GM20431 (cell line): ENCODE data around the gene RABIF.
"Not testable (repeated sequence)": the region's sequence is repeated elsewhere in the genome, so short reads cannot be mapped to it uniquely, and the experiment has no call there.

Source experiments
- in situ Hi-C: fragments of 300-500 bp; cut with MseI, MboI; formaldehyde crosslinking; loops from one replicate; pipeline ENCODE4 v1.15.0; 2020; ENCODE audit warnings: low sequenced_read_pairs; ENCODE audit not compliant: unreplicated experiment

RABIF gene

GRCh38 chr1:202888531-202889360 lies at the start of gene RABIF:
Gene RABIF, minus strand, starts transcription at chr1:202889149. Its CDS starts 51 bp downstream, at chr1:202889098.
- in situ Hi-C loops: no loop called here

DNA sequence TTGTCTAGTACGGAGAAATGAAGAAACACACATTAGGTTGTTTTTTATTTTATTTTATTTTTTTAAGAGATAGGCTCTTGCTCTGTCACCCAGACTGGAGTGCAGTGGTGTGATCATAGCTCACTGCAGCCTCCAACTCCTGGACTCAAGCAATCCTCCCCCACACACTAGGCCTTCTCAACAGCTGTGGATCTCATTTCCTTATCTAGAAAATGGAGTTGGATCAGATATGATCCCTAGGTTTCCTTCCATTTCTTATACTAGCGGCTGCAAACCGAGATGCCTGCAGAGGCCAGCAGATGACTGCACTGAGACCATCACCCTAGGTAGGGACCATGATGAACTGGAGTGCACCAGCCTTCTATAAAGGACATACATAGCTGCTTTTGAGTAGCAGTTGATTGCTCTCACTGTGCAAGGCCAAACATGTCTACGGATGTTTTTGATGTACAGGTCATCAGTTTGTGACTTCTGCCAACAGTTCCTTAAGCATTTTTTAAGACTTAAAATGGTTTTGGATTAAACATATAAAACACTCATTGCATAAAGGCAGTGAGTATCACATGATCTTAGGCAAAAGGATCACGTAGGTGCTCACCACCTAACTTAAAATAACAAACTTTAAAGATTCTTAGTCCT lies 49.5 kb upstream of the RABIF start:
- in situ Hi-C loops: no loop called here

- in situ Hi-C loops: not testable (repeated sequence)
Measured at GRCh38 chr1:202936409-202936808, 47.5 kb upstream of the RABIF start.

DNA sequence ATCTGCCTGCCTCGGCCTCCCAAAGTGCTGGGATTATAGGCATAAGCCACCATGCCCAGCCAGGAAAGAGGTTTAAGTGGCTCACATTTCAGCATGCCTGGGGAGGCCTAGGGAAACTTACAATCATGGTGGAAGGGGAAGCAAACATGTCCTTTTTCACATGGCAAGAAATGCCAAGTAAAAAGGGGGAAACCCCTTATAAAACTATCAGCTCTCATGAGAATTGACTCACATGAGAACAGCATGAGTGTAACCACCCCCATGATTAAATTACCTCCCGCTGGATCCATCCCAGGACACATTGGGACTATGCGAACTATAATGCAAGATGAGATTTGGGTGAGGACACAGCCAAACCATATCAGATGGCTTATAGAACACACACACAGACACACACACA lies 46.9 kb upstream of the RABIF start:
- in situ Hi-C loops: no loop called here

- in situ Hi-C loops: no loop called here
Measured at GRCh38 chr1:202934755-202935154, 45.8 kb upstream of the RABIF start.

- in situ Hi-C loops: no loop called here
Measured at GRCh38 chr1:202932476-202932875, 43.5 kb upstream of the RABIF start.

DNA sequence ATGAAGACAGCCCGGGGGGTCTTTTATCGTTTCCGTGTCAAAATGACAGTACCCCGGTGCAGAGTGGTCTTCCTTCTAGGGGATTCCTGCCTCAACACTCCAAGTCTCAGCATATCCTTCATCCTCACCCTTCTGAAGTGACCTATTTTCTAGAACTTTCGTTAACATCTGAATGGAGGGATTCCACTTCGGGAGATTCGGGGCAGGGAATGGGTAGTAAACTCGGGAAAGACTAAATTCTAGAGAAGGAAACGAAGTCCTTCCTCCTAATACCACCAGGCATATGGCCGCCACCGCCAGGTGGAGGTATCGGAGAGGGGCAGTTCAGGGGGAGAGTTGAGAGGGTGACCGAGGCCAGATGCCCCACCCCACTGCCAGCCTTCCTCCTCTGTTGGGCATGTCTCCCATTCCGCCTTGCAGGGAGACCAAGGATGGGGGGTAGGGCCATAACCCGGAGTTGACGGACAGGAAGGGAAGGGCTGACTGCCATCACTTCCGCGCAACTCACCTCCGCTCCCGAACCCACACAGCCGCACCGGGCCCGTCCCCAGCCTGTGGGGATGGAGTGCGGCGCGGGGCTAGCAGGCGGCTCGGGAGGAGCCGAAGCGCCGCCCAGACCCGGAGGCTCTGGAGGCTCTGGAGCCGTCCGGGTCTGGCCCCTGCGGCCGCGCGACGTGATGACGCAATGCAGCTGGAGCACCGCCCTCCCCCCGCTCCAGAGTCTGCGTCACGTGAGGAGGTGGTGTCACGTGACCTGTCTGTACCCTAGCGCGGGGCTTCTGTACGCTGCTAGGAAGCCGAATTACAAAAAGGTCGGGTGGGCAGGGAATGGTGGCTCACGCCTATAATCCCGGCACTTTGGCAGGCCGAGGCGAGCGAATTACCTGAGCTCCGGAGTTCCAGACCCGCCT lies 37.9 kb upstream of the RABIF start, which contains the start of gene KLHL12:
KLHL12 (minus strand) TSS at position 654 of the 911 bp plus-strand sequence. CDS start 2,072 bp downstream, outside the sequence.
- in situ Hi-C loops: no loop called here

DNA sequence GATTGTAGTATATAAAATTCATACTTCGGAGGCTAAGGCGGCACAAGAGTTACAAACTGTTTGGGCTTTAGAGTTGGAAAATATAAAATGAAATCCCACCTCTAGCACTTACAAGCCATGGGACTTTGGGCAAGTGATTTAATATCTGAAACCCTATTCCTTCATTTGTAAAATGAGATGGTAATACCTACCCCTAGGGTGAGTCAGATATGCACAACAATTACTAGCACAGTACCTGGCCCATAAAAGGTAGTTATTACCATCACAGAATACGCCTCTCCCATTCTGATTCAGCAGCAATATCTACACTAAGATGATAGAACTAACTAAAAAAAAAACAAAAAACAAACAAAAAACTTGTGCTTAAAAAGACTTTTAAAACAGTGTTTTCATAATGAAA lies 34.6 kb upstream of the RABIF start:
- in situ Hi-C loops: no loop called here

GRCh38 chr1:202919615-202920014 lies 30.7 kb upstream of the RABIF start:
- in situ Hi-C loops: no loop called here

- in situ Hi-C loops: no loop called here
Measured at GRCh38 chr1:202915146-202915545, 26.2 kb upstream of the RABIF start.

- in situ Hi-C loops: not testable (repeated sequence)
Measured at GRCh38 chr1:202912476-202912875, 23.5 kb upstream of the RABIF start.

DNA sequence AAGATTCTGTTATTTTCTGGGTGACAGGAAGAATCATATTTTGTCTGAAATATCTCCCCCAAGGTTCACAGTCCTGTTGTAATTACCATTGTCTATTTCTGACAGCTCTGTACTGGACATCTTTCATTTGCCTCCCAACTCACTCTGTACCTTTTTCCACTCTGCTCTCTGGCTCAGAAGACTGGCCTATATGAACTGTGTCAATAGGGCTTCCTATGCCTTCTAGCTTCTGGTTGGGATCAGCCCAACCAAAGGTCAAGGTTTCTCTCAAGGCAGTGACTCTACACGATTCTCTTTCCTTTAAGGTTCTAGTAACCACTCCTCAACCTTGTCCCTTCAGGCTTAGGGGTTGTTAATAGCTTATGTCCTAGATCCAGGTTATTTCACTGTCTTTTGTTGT lies 20.5 kb upstream of the RABIF start:
- in situ Hi-C loops: no loop called here

DNA sequence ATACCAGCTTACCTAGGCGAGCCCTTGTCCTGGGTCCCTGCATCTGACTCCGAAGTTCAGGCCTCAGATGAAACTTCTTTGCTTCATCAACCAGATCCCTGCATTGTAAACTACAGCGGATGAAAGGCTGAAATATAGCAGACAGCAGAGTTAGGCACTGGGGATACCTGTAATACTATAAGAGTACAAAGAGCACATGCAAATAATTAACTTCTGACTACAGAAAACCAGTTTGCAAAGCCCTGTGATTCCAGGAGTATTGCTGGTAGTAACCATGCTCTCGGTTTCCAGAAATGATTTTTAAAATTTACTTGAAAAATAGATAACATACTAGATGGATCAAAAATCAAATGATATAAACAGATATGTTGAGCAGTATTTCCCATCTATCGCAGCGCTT lies 20.0 kb upstream of the RABIF start:
- in situ Hi-C loops: no loop called here

- in situ Hi-C loops: no loop called here
Measured at GRCh38 chr1:202905331-202905730, 16.4 kb upstream of the RABIF start.

- in situ Hi-C loops: not testable (repeated sequence)
Measured at GRCh38 chr1:202903808-202904207, 14.9 kb upstream of the RABIF start.

GRCh38 chr1:202901555-202901954 lies 12.6 kb upstream of the RABIF start:
- in situ Hi-C loops: no loop called here

- in situ Hi-C loops: no loop called here
Measured at GRCh38 chr1:202892501-202892900, 3.6 kb upstream of the RABIF start.

GRCh38 chr1:202890392-202890791 lies 1.4 kb upstream of the RABIF start:
- in situ Hi-C loops: no loop called here

DNA sequence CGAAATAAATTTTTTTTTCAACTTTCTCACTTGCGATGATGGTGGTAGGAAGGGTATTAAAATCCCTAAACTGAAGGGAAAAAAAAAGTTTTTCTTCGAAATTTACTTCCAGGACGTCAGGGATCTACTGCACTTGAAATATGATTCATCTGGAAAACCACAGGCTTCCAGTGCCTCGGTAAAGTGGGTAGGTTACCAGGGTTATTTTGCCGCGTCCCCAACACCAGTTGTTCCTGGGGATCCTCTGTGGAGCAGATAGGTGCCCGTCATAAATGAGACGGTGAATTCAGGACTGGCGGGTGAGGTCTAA lies 773 bp downstream of the RABIF start:
- in situ Hi-C loops: no loop called here

GRCh38 chr1:202880961-202881460 lies 7.9 kb downstream of the RABIF start:
- in situ Hi-C loops: no loop called here
